COLO668 (cell line): ENCODE results near the gene SDR42E2.
"Not testable (repeated sequence)": the region's sequence is repeated elsewhere in the genome, so short reads cannot be mapped to it uniquely, and the experiment has no call there.

Experiments
- DNase-seq: peaks from one replicate; lab custom pipeline; 2025; ENCODE audit not compliant: unreplicated experiment; lab: John Stamatoyannopoulos, UW

SDR42E2 gene

GRCh38 chr16:22190776-22191531, 28.6 kb downstream of the SDR42E2 start:
- peak; percentile 99 for DNase-seq

DNA sequence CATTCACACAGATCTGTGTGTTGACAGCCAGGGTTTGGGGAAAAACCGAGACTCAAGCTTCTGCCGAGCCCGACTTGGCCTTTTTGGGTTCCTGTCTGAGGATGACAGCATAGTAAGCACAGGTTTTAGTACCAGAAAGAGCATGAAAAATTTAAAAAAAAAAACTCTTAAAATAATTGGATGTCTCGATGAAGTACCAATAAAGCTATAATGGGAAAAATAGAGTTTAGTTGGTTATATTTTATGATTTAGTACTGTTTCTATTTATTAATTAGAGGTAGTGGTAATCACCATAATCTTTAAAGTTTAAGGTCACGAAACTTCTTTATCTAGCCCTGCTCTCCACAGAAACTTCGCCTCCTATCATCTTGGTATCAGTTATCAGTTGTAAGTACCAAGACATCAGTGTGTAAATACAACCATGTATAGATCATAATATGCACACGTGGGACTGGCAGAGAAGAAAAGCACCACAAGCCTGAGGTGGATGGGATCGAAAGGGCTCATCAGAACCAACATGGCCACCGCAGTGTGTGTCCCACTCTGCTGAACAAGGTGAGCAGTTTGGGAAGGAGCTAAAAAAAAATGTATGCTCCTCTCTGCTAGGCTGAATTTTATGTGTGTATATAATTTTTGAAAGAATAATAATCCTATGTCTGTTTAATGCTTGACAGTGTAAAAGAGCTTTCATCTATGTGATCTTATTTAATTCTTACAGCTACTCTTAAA, 29.4 kb downstream of the SDR42E2 start:
- peak; percentile 18 for DNase-seq

GRCh38 chr16:22192261-22193062, 30.2 kb downstream of the SDR42E2 start:
- DNase-seq = peak; percentile 44

DNA sequence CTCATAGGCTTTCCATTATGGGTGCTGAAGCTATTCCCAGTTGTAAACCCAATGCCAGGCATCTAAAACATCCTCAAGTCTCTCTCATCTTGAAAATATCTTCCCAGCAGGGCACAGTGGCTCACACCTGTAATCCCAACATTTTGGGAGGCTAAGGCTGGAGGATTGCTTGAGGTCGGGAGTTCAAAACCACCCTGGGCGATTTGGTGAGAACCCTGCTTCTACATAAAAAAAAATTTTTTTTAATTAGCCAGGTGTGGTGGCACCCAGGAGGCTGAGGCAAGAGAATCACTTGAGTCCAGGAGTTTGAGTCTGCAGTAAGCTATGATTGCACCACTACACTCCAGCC, 30.7 kb downstream of the SDR42E2 start:
- DNase-seq = no peak

DNA sequence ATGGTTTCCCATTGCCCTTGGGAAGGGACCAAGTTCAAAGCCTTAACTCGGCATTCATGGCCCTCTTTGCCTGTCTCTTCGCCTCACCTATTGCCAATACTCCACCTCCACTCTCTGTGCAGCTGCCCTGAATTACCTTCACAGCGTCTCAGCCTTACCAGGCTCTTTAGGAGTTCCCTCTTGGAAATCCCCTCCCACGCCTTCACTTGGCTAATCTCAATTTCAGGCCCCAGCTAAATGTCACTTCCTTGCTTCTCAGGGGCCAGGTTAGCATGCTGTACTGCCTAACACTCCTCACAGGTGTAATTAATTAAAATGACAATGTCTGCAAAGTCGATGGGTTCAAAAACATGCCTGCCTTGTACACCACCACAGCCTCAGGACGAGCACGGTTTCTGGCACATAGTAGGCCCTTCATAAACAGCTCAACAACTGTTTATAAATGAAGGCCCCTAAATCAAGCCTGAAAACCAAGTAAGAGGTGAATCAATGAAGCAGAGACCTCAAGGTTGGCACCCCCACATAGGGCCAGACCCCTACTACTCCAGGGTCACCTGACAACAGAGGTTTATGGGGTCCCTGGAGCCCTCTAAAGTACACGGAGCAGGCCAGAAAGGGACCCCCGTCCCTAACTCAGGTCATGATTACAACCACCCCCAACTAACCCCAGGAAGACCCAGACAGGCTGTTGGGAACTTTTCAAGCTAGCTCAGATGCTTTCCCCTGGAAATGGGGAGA, 32.6 kb downstream of the SDR42E2 start:
- DNase-seq = no peak

GRCh38 chr16:22195445-22195694, 33.1 kb downstream of the SDR42E2 start:
- DNase-seq = no peak

DNA sequence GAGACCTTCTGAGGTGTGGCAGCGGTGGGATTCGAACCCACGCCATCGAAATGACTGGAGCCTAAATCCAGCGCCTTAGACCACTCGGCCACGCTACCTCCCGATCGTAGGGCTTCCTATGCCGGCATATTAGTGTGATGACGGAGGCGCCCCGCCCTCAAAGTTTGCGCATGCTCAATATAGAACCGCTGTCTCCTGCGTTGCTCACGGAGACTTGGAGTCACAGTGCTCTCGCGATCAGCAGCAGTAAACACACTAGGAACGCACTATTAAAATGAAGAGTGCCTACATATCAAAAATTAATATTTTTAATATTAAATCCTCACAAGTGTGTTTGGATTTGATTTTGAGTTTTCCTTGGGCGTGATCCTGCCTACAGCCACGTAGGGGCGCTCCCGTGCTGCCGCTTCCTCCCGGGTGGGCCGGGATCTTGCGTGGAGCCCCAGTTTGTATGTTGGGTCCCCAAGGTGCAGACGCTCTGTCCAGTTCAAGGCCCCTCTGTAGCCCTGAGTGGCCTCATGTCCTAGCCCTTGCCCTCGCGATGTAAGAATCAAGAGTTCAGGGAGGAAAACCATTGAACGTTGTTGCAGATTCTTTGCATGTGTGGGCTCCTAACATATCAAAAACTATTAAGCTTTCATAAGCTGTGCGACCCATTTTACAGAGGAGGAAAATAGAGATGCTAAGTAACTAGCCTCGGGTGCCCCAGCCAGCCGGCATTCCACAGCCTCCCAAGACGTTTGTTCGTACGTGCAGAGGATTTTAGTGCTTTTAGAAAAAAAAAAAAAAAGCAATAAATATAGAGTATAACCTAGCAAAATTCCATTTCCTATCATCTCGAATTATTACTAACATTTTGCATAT, 33.6 kb downstream of the SDR42E2 start:
- DNase-seq = peak; percentile 84

GRCh38 chr16:22196559-22197168, 34.4 kb downstream of the SDR42E2 start:
- not testable (repeated sequence) for DNase-seq

DNA sequence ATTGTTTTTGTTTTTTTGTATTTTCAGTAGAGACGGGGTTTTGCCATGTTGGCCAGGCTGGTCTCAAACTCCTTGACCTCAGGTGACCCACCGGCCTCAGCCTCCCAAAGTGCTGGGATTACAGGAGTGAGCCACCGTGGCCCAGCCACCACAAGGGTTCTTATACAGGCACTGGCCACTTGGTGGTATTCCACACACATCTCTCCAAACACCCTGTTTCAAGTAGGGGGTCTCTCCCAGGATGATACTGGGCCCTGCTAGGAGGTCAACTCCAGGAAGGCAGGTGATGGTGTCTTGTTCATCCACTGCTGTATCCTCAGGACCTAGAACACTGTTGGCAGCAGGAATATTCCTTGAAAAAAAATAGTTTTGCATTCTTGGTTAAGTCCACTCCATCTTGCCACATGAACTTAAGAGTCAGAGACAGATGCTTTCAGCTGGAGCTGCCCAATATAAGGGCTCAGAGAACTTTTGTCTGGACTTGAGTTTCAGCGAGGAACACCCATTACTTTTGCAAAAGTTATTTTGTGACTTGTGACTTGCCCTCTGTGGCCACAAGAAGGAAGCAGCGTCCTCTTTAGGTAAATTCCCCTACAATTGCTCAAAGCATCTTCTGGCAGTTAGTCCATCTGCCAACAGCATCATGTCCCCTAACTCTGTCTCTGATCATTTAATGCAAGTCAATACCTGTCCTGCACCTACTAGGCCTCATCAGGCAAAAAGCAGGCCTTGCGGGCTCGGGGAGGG, 36.4 kb downstream of the SDR42E2 start:
- DNase-seq = no peak

GRCh38 chr16:22202261-22202637, 39.9 kb downstream of the SDR42E2 start:
- no peak for DNase-seq

DNA sequence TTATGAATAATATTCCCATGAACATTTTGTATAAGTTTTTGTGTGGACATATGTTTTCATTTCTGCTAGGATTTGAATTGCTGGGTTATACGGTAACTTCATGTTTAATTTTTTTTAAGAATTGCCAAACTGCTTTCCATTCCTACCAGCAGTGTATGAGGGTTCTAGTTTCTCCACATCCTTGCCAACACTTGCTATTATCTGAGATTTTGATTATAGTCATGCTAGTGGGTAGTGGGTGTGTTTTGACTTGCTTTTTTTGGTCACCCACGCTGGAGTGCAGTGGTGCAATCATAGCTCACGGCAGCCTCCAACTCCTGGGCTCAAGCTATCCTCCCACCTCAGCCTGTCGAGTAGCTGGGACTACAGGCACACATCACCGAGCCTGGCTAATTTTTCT, 40.8 kb downstream of the SDR42E2 start:
- no peak for DNase-seq

- no peak for DNase-seq
These were observed 41.9 kb downstream of the SDR42E2 start for GRCh38 chr16:22204091-22204655.

DNA sequence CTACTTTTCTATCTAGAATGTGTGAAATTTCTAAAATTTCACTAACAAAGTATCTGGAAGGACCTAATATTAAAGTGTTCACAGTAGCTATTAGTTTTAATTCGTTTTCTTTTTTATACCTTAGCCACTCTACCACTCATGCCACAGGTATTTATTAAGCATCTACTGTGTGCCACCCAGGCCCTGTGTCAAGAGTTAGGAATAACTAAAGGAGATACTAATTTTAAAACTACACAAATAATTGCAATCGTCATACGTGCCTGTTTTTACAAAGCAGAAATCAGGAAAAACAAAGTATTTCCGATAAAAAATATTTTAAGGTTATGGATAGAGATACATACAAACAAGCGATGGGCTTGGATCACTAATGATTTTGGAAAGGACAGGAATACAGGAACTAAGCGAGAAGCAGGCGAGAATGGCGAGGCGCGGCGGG, 43.3 kb downstream of the SDR42E2 start:
- DNase-seq = no peak

- peak; percentile 96 for DNase-seq
These were observed 43.9 kb downstream of the SDR42E2 start, which contains the start of gene EEF2K for GRCh38 chr16:22206013-22206841. Gene EEF2K (plus strand): TSS chr16:22206278. CDS start chr16:22225730, 19,452 bp downstream.

DNA sequence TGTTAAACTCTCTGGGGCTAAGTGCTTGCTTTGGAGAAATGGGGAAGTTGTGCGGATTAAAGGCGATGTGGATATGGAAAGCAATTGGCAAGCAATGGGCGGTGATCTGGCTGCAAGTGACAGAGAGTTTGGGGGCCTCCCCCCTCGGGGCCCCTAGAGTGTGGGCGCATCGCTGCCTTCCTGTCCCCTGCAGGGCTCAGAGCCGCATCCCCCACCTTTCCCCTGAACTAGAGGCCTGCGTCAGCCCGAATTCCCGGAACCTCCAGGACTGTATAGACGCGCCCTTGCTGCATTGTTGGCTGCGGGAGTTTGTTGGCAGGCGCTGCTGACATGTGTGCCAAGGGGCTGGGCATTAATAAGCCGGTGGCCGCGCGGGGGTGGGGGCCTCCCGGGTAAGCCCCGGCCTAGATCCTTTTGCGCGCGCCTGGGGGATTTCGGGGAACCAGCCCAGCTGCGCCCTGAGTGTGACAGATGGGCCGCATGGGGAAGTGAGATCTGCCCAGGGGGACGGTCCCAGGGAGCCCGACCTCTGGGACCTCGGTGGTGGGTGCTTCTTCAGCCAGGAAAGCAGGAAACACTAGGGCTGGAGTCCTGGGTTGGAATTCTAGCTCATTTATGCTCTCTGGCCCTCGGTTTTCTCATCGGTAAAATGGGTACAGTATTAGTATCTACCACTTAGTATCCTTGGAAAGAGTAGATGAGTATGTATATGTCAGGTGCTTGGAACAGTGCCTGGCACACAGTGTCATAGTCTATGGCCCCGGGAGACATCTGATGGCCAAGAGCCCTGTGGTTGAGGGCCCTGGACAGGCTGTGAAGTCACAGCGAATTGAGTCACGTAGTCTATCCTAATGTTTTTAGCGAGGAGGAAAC, 44.8 kb downstream of the SDR42E2 start:
- DNase-seq = peak; percentile 54

DNA sequence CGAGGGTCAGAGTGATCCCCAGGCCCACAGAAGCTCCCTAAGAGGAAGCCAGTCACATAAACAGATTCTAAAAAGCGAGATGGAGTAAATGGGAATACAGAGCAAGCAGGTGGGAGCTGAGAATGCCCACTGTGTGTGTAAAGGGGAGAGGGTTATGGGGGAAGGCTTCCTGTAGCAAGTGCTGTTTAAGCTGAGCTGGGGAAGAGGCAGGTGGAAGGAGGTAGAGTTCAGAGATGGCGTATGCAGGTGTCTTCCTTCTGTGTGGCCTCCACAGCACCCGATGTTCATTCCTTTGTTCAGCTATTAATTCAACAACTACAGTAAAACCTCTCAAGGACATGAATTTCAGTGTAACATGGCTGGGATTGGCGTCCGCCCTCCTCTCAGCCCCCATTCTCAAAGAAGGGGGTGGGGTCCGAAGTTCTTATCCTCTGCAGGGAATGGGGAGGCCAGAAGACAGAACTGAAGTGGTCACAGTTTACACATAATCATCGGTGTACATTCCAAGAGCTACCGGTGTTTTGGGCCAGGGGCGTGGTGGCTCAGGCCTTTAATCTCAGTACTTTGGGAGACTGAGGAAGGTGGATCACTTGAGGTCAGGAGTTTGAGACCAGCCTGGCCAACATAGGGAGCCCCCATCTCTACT, 45.5 kb downstream of the SDR42E2 start:
- DNase-seq = no peak

GRCh38 chr16:22210285-22210684, 48.0 kb downstream of the SDR42E2 start:
- DNase-seq = no peak
